ENCODE results near the gene XPNPEP2.

XPNPEP2 gene

GRCh38 chrX:129771266-129771995 is 32.7 kb downstream of the XPNPEP2 start:
- Histone ChIP-seq H3K27me3 (ENCODE audit: control insufficient read depth, insufficient read depth, low read length) (no peaks in the 10 kb centered on the region), H3K9me3 (ENCODE audit: control insufficient read depth, low read depth, low read length) (peaks cover 5% of the 10 kb centered on the region), H3K4me1 (ENCODE audit: control insufficient read depth, low read depth, low read length) (no peaks in the 10 kb centered on the region)

GRCh38 chrX:129772796-129773431 is 34.1 kb downstream of the XPNPEP2 start:
- Histone ChIP-seq H3K27me3 (ENCODE audit: control insufficient read depth, insufficient read depth, low read length) (no peaks in the 10 kb centered on the region), H3K27ac (ENCODE audit: low read length) (no peak overlapping the region), H3K4me3 (ENCODE audit: low read length) (no peak overlapping the region), H3K9me3 (ENCODE audit: control insufficient read depth, low read depth, low read length) (peaks cover 2% of the 10 kb centered on the region), H3K9ac (ENCODE audit: low read length) (no peak overlapping the region), H3K36me3 (ENCODE audit: control insufficient read depth, low read depth, low read length) (no peaks in the 10 kb centered on the region), H3K4me1 (ENCODE audit: control insufficient read depth, low read depth, low read length) (no peaks in the 10 kb centered on the region)

More at GRCh38 chrX:129771266-129771995, 32.7 kb downstream of the XPNPEP2 start:
- H3K9ac ChIP-seq (ENCODE audit: low read length) = no peak overlapping the region
- no peak overlapping the region for H3K4me3 ChIP-seq (ENCODE audit: low read length)
- H3K27ac ChIP-seq (ENCODE audit: low read length) = no peak overlapping the region
- H3K36me3 ChIP-seq (ENCODE audit: control insufficient read depth, low read depth, low read length) = no peaks in the 10 kb centered on the region

- Histone ChIP-seq H3K9me3 (ENCODE audit: control insufficient read depth, low read depth, low read length) (peaks cover 5% of the 10 kb centered on the region), H3K4me1 (ENCODE audit: control insufficient read depth, low read depth, low read length) (no peaks in the 10 kb centered on the region), H3K36me3 (ENCODE audit: control insufficient read depth, low read depth, low read length) (no peaks in the 10 kb centered on the region), H3K27me3 (ENCODE audit: control insufficient read depth, insufficient read depth, low read length) (no peaks in the 10 kb centered on the region), H3K27ac (ENCODE audit: low read length) (no peak overlapping the region), H3K9ac (ENCODE audit: low read length) (no peak overlapping the region), H3K4me3 (ENCODE audit: low read length) (no peak overlapping the region)
Measured at GRCh38 chrX:129773649-129774458, 35.1 kb downstream of the XPNPEP2 start.

GRCh38 chrX:129777218-129778030 is 38.6 kb downstream of the XPNPEP2 start:
- Histone ChIP-seq H3K4me3 (ENCODE audit: low read length) (no peak overlapping the region), H3K9ac (ENCODE audit: low read length) (no peak overlapping the region), H3K27ac (ENCODE audit: low read length) (no peak overlapping the region), H3K36me3 (ENCODE audit: control insufficient read depth, low read depth, low read length) (no peaks in the 10 kb centered on the region), H3K4me1 (ENCODE audit: control insufficient read depth, low read depth, low read length) (no peaks in the 10 kb centered on the region), H3K9me3 (ENCODE audit: control insufficient read depth, low read depth, low read length) (peaks cover 9% of the 10 kb centered on the region), H3K27me3 (ENCODE audit: control insufficient read depth, insufficient read depth, low read length) (no peaks in the 10 kb centered on the region)

GRCh38 chrX:129779086-129779672 is 40.4 kb downstream of the XPNPEP2 start:
- H3K4me1 ChIP-seq (ENCODE audit: control insufficient read depth, low read depth, low read length) = no peaks in the 10 kb centered on the region
- H3K36me3 ChIP-seq (ENCODE audit: control insufficient read depth, low read depth, low read length) = no peaks in the 10 kb centered on the region
- H3K9ac ChIP-seq (ENCODE audit: low read length) = no peak overlapping the region
- no peak overlapping the region for H3K4me3 ChIP-seq (ENCODE audit: low read length)
- H3K27ac ChIP-seq (ENCODE audit: low read length) = no peak overlapping the region
- H3K27me3 ChIP-seq (ENCODE audit: control insufficient read depth, insufficient read depth, low read length) = no peaks in the 10 kb centered on the region
- peaks cover 13% of the 10 kb centered on the region for H3K9me3 ChIP-seq (ENCODE audit: control insufficient read depth, low read depth, low read length)

- Histone ChIP-seq H3K9ac (ENCODE audit: low read length) (no peak within 1 kb of the TSS), H3K9me3 (ENCODE audit: control insufficient read depth, low read depth, low read length) (peaks cover 13% of the 10 kb centered on the region), H3K27me3 (ENCODE audit: control insufficient read depth, insufficient read depth, low read length) (no peaks in the 10 kb centered on the region), H3K4me3 (ENCODE audit: low read length) (no peak within 1 kb of the TSS), H3K4me1 (ENCODE audit: control insufficient read depth, low read depth, low read length) (no peaks in the 10 kb centered on the region), H3K27ac (ENCODE audit: low read length) (no peak within 1 kb of the TSS), H3K36me3 (ENCODE audit: control insufficient read depth, low read depth, low read length) (no peaks in the 10 kb centered on the region)
Measured at GRCh38 chrX:129779747-129780146, 41.0 kb downstream of the XPNPEP2 start, which contains the start of gene SASH3. Gene SASH3 (plus strand): TSS chrX:129779949. CDS start chrX:129780098, 149 bp downstream.

- Histone ChIP-seq H3K27ac (ENCODE audit: low read length) (no peak overlapping the region), H3K4me3 (ENCODE audit: low read length) (no peak overlapping the region), H3K9me3 (ENCODE audit: control insufficient read depth, low read depth, low read length) (peaks cover 13% of the 10 kb centered on the region), H3K36me3 (ENCODE audit: control insufficient read depth, low read depth, low read length) (no peaks in the 10 kb centered on the region), H3K4me1 (ENCODE audit: control insufficient read depth, low read depth, low read length) (no peaks in the 10 kb centered on the region), H3K27me3 (ENCODE audit: control insufficient read depth, insufficient read depth, low read length) (no peaks in the 10 kb centered on the region), H3K9ac (ENCODE audit: low read length) (no peak overlapping the region)
Measured at GRCh38 chrX:129780441-129781105, 41.8 kb downstream of the XPNPEP2 start.

GRCh38 chrX:129781134-129781672 is 42.4 kb downstream of the XPNPEP2 start:
- Histone ChIP-seq H3K27ac (ENCODE audit: low read length) (no peak overlapping the region), H3K9me3 (ENCODE audit: control insufficient read depth, low read depth, low read length) (peaks cover 13% of the 10 kb centered on the region)

GRCh38 chrX:129781680-129782495 is 43.1 kb downstream of the XPNPEP2 start:
- Histone ChIP-seq H3K27ac (ENCODE audit: low read length) (no peak overlapping the region), H3K4me1 (ENCODE audit: control insufficient read depth, low read depth, low read length) (no peaks in the 10 kb centered on the region), H3K4me3 (ENCODE audit: low read length) (no peak overlapping the region), H3K9ac (ENCODE audit: low read length) (no peak overlapping the region), H3K27me3 (ENCODE audit: control insufficient read depth, insufficient read depth, low read length) (no peaks in the 10 kb centered on the region), H3K9me3 (ENCODE audit: control insufficient read depth, low read depth, low read length) (peaks cover 13% of the 10 kb centered on the region), H3K36me3 (ENCODE audit: control insufficient read depth, low read depth, low read length) (no peaks in the 10 kb centered on the region)

More at GRCh38 chrX:129781134-129781672, 42.4 kb downstream of the XPNPEP2 start:
- Histone ChIP-seq H3K4me1 (ENCODE audit: control insufficient read depth, low read depth, low read length) (no peaks in the 10 kb centered on the region), H3K9ac (ENCODE audit: low read length) (no peak overlapping the region), H3K27me3 (ENCODE audit: control insufficient read depth, insufficient read depth, low read length) (no peaks in the 10 kb centered on the region), H3K36me3 (ENCODE audit: control insufficient read depth, low read depth, low read length) (no peaks in the 10 kb centered on the region), H3K4me3 (ENCODE audit: low read length) (no peak overlapping the region)
